22Rv1 (cell line): Measurements from ENCODE around the gene TSPYL6.
A peak's percentile ranks its signal among the peaks of the same experiment; 100 is the strongest.

ENCODE experiments used
- H3K27ac ChIP-seq: fragments of 450-650 bp; 2 replicates; pipeline ENCODE4 v1.5.1; 2017
- CTCF ChIP-seq: fragments of 450-650 bp; IDR thresholded peaks from 2 replicates; pipeline ENCODE4 v1.5.1; 2017; ENCODE audit warnings: mild to moderate bottlenecking
- ZFX ChIP-seq: fragments of 450-650 bp; IDR thresholded peaks from 2 replicates; pipeline ENCODE4 v1.6.1; 2017; ENCODE audit warnings: antibody characterized with exemption, borderline replicate concordance

Gene TSPYL6

DNA sequence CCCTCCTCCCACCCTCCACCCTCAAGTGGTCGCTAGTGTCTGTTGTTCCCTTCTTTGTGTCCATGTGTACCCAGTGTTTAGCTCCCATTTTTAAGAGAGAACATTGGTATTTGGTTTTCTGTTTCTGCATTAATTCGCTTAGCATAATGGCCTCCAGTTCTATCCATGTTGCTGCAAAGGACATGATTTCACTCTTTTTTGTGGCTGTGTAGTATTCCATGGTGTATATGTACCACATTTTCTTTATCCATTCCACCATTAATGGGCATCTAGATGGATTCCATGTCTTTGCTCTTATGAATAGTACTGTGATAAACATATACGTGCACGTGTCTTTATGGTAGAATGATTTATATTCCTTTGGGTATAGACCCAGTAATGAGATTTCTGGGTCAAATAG, 42.9 kb downstream of the TSPYL6 start:
- no peak overlapping the region for H3K27ac ChIP-seq
- TF ChIP-seq CTCF, result no peak
- no peak for TF ChIP-seq ZFX

DNA sequence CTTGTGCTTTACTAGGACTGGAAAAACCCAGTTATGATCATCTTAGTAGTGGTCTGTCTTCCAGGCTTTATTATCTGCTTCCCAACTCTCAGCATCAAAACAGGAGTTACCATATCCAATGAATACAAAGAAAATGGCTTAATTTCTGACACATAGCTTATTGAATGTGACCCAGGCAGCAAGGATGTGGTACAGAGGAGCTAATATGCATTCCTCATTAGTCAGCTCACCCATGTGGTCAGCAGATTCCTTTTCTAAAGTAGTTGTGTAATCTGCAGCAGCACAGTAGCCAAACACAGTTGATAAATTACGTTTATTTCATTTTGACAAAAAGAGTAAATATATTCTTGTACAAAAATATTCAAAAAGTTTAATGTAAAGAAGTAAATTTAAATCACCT, 43.6 kb downstream of the TSPYL6 start:
- TF ChIP-seq CTCF, result no peak
- no peak for TF ChIP-seq ZFX

GRCh38 chr2:54209379-54209778, 46.6 kb downstream of the TSPYL6 start:
- no peak for TF ChIP-seq ZFX
- TF ChIP-seq CTCF, result no peak

More for the DNA sequence above, 43.6 kb downstream of the TSPYL6 start:
- no peak overlapping the region for H3K27ac ChIP-seq

GRCh38 chr2:54208364-54209240, 47.4 kb downstream of the TSPYL6 start:
- TF ChIP-seq CTCF, result no peak
- TF ChIP-seq ZFX, result no peak
- H3K27ac ChIP-seq, result no peak overlapping the region

More at GRCh38 chr2:54209379-54209778, 46.6 kb downstream of the TSPYL6 start:
- H3K27ac ChIP-seq, result no peak overlapping the region

DNA sequence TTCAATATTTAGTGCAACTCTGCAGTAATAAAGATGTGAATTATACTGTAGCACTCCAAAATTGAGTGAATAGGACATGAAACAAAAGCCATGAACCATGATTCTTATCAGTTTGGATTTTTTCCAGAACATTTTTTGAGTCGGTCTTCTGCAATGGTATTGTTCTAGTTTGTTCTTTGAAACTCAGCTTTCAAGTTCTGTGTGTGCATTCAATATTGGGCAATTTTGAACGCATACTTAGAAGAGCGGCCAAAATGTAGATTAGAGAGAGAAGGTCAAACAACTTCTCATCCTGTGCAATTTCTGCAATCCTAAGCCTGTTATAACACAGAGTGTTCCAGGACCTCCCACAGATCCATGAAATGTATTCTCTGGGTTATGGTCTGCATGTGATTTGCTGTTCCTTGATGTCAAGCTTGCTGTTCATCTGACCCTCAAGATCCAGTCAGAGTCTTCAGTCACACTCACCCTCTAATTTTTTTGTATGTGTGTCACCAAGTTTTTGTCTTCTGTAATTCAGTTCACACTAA, 48.3 kb downstream of the TSPYL6 start:
- H3K27ac ChIP-seq, result no peak overlapping the region
- no peak for TF ChIP-seq ZFX
- no peak for TF ChIP-seq CTCF

- no peak overlapping the region for H3K27ac ChIP-seq
- TF ChIP-seq ZFX (no peak), CTCF (peak; percentile 66)
Observed at GRCh38 chr2:54206596-54206995, 49.4 kb downstream of the TSPYL6 start.

- H3K27ac ChIP-seq, result no peak overlapping the region
- TF ChIP-seq ZFX (no peak), CTCF (no peak)
Observed at GRCh38 chr2:54204476-54204875, 51.6 kb downstream of the TSPYL6 start.
